Right hindlimb (tissue), 1 donor: ENCODE measurements around the gene MYLK4.

Experiments used
- DNase-seq: peaks from one replicate; pipeline ENCODE4 v3.0.0-alpha.2; 2018

The MYLK4 gene

DNA sequence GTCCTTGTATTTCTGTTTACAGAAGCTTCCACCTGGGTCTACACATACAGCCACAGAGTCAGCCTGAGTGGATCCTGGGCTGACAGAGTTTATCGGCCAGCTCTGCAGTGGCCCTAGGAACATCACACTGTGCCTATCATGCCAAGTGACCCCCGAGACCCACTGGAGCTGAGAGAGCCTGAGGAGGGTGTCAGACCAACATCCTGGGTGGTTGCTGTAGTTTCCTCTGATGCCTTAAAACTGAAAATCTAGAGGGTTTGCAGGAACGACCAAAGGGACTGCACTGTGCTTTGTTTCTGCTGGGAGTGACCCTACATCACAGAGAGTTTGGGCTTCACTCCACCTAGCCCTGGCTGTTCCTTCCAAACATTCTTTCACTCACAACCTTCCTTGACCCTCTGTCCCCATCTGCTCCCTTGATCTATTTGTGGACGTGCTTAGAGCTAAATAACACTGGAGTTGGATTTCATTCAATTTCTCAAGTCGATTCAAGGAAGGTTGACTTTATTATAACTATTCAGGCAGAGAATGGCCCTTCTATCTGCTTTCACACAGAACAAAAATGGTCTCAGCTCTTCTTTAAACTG is 18.1 kb downstream of the MYLK4 start:
- no peak for DNase-seq

DNA sequence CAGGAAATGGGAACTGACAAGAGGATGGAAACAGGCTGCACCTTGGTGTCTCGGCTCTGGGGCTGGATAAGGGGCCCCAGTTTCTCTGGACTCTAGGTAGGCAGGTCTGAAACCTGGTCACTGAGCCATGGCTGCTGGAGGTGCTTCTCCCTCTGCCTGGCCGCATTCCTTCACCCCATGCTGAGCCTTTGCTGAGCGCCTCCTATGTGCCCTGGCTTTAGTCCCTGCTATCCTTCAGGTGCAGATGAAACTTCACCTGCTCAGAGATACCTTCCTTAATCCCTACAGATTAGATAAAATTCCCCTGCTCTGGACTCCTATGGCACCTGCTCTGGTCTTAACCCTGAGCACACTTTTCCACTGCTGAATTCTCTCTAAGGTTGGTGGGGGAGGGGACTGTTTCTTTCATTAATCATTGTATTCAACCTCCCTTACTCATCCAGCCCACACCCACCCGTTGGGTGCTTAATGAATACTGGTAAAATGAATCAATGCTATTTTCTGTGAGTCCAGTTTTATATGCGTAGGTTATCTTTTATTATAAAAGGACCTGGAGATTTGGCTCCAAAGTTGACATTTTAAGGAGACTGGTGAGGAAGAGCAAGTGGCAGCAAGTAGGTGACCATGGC is 19.3 kb downstream of the MYLK4 start:
- no peak for DNase-seq

DNA sequence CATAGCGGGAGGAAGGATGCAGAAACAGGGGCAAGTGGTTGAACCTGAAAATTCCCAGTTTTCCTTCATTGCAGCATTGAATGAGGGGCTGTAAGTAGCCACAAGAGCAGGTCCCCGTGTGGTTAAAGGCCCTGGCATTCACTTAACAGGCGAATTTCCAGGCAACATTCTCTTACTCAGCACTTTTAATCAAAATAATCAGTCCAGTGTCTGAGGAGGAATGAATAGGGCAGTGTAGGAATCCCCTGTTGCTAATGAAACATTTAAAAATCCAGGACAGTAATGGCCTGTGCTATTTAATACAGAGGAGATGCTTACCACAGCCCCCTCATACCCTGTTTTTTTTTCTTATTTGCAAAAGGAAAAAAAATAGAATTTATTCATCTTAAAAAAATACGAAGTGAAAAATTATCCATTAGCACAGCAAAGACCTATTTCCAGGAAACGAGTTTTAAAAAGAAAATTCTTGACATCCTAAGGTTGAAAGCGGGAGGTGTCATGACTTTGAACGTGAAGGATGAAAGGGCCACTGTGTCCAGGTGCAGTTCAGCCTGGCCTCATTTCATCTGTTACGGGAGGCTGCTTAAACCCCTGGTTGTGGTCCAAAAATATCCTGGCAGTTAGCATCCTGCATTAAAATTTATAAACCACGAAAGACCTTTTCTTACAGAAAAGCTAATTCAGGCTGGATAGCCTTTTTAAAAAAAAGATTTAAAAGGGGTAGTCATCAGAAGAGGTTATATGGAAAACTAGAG is 20.2 kb downstream of the MYLK4 start:
- DNase-seq: peak; percentile 35

DNA sequence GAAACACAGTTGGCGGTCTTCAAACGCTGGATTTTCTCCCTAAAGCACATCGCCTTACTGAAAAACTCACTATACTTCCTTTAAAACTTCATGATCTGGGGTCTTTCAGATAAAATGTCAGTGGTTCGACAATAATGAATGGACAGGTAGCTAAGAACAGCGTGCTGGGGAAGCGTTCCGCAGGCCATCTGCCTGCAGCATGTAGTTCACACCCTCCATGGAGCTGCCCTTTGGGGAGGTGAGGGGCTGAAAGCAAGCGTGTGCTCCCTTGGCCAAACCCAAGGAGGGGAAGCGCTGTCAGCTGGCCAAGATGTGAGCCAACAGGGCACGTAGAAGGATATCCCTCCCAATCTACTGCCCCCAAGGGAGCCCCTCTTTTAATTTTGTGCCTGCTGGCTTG is 20.8 kb downstream of the MYLK4 start:
- no peak for DNase-seq

DNA sequence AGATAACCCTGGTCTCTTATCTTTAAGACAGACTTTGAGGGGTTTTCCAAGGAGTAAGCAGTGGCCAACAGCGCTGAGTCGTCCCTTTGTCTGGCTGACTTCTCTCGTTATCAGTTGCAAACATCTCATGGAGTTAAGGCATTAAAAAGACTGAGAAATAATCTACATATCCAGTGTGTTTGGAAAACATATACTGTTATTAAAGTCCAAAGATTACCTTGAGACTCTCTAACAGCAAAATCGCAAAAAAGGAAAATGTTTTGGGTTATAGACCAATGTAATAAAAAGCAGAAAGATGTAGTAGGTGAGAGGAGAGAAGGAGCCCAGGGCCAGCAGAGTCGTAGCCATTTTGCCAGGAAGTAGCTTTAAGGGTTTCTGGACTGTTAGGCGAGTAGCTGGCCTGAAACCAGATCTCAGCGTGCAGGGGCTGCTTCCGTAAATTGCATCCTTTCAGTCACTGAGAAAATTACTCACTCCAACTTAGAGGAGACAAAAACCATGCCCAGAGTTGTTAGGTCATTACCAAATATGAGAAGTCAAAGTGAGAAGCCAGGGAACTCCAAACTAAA is 24.6 kb downstream of the MYLK4 start:
- no peak for DNase-seq

DNA sequence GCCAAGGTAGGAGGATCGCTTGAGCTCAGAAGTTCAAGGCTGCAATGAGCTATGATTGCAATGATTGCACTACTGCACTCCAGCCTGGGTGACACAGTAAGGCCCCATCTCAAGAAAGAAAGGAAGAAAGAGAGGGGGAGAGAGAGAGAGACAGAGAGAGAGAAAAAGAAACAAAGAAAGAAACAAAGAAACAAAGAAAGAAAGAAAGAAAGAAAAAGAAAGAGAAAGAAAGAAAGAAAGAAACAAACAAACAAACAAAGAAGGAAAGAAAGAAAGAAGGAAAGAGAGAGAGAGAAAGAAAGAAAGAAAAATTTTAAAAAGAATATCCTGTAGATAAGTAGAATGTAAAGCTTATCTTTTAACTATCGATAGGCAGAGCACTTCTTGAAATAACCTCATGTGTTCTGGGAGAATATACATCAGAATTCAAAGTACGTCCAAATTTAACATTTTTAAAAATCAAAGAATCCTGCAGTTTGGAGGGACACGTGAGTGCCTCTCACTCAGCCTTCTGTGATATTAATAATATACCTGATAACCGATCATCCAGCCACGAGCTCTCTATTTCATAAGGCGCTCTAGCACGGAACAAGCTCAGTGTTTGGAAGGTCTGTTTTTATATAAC is 25.2 kb downstream of the MYLK4 start:
- no peak for DNase-seq

DNA sequence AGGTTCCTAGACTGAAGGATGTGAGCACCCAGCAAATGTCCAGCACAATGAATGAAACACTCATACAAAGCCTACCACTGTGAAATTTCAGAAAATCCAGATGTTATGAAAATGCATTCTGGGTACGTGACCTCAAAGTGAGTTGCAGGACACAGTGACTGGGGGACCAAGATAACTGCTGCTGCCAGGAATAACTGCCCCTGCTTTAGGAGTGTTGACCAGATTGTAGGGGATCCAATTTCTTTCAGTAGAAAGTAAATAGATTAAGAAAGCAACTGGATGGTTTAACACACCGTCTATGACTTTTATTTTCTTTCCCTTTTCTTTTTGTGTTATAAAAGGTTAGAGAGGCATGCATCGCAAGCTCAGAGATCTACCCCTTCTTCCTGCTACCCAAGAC is 29.5 kb downstream of the MYLK4 start:
- DNase-seq: no peak

DNA sequence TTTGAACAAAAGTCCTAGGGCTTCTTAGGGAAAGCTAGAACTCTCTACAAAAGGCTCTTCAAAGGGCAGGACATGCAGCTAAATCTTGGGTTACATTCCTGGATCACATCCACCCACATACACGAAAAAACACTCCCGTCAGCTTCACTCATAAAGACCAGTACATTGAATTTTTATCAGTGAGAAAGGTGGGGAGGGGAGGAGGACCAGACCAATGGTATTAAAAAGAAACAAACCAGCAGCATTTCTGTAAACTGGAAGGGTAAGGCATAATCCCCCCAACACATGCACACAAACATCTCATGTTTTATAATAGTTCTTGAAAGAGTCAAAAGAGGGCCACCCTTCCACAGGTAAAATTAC is 31.6 kb downstream of the MYLK4 start:
- no peak for DNase-seq

DNA sequence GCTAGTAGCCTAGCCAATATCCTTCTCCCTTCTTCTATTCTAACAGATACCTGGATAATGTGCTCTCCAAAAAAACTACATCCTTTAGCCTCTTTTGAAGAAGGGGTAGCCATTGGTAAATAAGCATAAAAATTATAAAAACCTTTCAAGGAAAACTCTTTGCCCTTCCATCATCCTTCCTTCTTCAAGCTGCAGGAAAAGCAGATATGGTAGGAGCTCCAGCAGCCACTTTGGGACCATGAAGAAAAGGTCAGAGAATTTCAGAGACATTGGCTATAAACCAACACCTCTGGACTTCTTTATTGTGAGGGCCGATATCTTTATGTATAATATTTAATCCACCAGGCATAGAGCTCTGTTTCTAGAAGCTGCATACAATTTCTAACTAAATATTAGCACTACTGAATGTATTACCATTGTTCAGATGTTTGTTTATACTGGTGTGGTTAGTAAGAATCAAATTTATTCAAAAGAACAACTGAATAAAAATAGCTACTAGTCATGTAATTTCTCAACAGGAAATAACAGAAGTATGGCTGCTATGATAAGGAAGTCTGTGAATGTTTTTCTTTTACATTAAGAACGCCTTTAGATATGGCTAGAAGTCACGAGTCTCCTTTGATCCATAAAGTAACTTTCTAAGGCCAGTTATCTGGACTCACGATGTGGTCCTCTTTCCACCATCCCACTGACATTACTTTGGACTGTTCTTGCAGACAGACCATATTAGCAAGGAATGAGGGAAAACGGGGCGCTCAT is 32.2 kb downstream of the MYLK4 start:
- DNase-seq: no peak

DNA sequence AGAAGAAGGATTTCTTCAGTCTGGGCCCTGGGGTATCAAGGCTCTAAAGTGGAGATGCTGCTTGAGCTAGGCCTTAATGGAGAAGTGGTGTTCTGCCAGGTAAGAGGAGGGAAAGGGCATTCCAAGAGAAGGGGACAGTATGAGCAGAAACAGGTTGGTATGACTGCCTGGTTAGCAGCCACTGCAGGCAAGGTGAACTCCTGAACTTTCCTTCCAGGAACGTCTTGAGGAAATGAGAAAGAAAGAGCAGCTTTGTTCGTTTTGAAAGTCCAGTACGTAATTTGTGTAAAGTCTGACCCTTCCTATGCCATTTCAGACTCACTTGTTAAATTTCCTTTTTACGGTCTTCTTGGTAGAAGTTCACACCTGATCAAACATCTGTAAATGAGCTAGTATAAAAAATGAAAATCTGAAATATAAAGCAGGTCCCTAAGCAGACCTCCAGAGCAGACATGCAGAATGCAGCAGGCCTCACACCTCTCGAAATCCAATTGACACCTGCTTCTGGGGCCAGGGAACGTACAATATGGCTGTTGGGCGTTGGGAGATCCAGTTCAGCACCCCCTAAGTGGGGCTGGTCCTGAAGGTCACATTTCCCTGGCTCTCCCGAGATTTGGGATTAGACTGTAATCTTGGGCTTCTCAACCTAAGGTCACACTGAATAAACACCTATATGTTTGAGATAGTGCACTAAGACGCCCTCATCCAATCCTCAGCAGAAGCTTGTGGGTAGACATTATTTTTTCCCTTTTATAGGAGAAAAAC is 33.6 kb downstream of the MYLK4 start:
- DNase-seq: no peak

DNA sequence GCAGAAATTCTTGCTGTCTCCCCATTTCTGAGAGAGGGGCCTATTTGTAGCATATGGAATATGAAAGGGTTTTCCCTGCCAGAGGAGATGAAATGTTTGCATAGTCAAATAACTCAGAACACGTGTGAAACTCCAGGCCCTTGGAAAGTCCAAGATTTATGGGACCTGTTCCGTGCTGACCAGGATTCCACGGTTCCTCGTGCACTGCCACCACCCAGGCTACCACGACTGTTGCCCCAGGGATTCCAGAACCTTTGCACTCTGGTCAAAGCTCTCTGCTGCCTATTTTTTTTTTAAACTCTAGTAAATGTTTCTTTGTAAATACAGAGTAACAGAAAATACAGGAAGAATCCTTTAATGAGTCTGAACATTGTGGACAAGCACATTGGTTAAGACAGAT is 35.0 kb downstream of the MYLK4 start:
- no peak for DNase-seq

DNA sequence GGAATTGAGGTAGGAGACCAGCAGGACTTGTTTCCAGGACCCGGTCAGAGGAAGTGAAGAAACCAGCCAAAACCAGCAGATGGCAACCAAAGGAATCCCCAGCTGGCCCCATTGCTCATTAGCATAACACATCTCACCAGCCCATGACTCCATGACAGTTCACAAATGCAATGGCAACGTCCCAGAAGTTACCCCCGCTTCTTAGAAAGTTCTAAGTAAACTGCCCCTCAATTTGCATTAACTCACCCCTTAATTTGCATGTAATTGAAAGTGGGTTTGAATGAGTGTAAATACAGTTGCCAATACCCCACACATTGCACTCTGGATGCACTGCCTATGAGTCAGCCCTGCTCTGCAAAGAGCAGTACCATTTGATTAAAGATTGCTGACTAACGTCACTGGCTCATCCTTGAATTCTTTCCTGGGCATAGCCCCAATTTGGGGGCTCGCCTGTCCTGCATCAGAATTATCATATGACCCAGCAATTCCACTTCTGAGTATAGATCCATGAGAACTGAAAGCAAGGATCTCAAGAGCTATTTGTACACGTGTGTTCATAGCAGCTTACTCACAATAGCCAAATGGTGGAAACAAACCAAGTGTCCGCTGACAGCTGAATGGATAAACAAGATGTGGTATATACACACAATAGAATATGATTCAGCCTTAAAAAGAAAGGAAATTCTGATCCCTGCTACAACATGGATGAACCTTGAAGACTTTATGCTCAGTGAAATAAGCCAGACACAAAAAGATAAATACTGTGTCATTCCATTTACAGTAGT is 36.4 kb downstream of the MYLK4 start:
- DNase-seq: no peak

DNA sequence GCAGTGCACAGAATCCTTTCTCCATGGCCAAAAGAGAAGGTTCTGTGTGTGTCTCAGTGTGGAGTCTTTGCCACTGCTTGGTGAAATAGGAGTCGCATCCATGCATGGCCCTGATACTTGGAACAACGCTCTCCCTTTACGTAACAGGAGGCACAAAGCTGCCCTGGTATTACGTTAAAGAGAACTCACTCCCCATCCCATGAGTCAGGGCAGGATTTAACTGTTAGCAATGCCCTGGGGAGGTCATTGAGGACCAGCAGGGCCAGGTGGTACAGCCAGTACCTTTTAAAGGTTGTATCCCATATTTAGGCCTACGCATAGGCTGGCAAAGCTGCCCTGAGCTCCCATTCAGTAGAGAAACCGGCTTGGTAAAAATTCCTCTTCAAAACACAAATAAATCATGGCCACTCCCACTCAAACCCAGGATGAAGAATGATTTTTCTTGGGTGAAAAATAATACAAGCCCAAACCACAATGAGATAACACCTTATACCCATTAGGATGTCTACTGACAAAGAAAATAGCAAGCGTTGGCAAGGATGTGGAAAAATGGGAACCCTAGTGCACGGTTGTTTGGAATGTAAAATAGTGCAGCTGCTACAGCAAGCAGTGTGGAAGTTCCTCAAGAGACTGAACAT is 37.1 kb downstream of the MYLK4 start:
- no peak for DNase-seq

DNA sequence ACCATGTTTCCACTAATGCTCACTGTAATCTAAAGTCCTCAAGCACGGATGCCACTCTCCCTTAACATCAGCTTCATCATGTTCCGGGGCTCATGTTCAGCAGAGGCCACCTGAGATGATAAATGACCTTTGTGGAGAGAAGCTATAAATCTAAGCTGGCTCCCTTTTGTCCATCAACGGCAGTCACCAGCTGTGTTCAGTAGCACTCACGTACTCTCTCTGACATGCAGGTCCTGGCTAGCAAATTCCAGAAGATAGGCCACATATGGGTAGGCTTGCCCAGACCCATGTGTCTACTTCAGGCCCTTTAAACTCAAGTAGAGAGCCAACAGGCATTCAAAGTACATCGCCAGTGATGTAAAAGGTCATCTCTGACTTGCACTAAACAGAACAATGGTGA is 38.6 kb downstream of the MYLK4 start:
- DNase-seq: no peak

DNA sequence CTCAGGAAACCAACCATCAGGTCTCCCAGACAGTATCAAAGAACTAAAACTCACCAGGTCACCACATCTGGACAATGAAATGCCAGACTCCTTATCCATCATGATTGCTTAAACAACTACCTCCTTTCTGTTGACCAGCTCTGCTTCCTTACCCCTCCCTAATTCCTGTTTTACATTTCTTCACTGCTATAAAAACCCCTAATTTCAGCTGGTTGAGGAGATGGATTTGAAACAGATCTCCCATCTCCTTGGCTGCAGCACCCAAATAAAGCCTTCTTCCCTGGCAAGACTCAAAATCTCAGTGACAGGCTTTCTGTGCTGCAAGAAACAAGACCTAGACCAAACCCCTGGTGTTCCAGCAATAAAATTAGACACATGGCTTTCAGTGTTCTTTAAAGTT is 40.3 kb downstream of the MYLK4 start:
- DNase-seq: no peak

DNA sequence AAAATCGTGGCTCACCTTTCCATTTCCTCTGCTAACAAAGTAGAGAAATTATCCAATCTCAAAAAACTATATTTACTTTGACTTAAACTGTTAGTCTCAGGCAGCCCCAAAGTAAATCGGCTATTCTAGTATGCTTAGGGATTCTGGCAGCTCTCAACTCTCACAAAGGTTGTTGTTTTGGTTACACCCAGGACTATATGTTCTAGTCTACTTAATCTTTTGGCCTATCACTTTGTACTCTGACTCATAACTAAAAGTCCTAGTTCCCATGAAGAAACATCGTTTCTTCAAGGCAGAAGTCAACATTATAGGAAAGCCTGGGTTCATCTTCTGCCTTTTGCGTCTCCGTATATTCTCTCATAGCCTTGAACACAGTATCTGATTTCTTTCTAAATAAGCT is 42.3 kb downstream of the MYLK4 start:
- DNase-seq: no peak

DNA sequence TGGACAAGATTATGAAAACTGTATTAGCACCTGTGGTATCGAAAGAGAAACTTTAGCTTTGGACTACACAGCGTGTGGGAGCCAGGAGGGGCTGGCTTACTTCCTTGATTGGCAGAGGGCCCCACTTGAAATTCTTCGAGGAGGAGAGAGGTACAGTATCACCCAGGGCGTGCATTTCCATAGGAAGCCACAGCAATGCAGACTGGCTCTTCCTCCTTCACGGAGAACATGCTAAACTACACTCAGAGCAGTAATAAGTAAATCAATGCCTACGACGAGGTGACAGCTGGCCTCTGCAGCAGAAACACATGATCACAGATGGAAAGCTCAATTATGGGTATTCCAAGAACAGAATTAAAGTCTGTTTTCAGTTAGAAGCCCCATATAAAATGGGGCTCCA is 44.2 kb downstream of the MYLK4 start:
- no peak for DNase-seq

DNA sequence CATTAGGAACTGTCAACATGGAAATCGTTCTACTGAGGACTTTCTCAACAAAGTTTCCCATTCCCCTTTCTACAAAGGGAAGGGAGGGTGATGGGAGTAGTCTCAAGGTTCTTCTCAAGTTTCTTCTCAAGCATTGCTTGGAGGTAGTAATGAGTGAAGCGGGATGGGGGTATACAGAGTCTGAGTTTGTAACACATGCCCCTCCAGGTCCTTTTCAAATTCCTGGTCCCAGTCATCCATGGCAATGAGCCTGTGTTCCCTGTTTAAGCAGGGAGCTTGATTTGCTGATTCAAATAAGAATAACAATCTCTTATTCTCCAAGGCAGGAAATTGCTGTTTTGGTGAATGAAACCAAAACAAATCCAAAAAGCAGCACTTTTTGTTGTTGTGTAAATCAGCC is 45.5 kb downstream of the MYLK4 start:
- no peak for DNase-seq

DNA sequence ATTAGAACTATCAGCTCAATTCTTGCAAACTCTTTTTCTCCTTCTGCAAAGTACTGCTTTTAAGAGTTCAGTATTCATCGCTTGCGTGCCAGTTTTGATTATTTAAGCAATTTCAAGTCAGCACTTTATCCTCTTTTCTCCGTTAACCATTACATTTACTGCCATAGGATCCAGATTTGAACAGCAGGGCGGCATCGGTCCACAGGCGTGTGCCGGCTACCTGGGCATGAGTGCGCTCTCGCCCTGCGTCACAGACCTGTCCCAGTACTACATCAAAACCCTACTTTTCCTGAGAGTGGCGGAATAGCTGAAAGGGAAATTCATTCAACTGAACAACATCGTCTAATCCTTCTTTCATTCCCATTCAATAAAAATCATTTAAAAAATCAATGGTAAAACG is 53.4 kb downstream of the MYLK4 start:
- DNase-seq: no peak

DNA sequence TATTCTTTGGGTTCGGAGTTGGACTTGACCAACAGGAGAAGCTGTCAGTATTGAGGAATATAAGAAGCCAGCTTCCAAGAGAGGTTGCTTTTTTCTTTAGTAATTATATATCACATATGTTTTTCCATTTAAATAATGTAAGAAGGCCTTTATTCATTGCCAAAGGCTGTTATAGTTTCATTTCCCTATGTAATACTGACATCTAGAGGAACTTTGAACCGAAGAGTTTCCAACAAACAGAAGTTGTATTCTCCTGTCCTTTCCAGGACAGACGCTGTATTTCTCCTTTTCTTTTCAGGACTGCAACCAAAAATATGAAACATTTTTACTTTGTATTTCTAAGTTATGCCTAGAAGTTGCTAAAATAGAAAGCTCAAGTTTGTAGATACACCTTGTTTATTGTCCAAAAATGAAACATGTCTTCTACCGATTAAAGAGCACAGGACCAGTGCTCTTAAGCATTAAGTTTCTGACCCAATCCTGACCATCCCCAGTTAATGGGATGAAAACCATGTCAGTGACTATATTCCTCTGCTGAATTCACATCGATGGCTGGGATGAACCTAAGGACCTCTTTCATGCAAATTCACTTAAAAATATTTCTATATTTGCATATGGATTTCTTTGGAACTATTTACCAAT is 55.1 kb downstream of the MYLK4 start:
- DNase-seq: no peak
